HG02884 (cell line): ENCODE measurements around the gene CCND3.

ENCODE experiments used
- ATAC-seq: cut with Tn5 transposase; IDR thresholded peaks from one replicate; pipeline ENCODE4 v1.9.1; 2021; ENCODE audit warnings: mild to moderate bottlenecking, moderate library complexity; ENCODE audit not compliant: unreplicated experiment

CCND3 gene

DNA sequence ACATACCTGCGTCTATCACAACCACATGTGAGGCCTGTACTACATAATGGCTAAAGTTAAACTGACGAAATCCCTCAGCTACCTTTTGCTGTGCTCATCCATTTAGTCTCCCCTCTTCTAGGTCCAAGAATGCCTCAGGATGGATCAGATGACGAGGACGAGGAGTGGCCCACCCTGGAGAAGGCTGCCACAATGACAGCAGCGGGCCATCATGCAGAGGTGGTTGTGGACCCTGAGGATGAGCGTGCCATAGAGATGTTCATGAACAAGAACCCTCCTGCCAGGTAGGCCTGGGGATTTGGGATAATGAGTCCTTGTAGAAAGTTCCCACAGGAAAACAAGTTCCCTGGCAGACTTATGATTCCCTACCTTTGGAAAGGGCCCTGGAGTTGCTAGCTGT, 14.4 kb downstream of the CCND3 start:
- no peak for ATAC-seq

DNA sequence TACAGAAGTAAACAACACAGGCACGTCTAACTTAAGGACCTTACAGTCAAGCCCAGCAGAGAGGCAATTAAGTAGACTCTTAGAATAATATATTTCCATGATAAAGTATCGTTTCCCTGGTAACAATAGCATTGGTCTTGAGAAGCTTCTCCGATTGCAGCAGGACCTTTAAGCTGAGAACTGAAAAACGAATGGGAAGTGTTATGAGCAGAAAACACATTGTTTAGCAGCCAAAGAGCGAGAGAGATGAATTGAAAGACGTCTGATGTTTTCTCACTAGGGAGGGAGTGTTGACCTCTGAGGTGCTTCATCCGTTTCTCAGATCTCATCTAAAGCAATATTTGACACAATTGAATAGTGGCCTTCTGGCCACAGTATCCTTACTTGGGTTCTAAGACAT, 19.5 kb downstream of the CCND3 start:
- no peak for ATAC-seq

DNA sequence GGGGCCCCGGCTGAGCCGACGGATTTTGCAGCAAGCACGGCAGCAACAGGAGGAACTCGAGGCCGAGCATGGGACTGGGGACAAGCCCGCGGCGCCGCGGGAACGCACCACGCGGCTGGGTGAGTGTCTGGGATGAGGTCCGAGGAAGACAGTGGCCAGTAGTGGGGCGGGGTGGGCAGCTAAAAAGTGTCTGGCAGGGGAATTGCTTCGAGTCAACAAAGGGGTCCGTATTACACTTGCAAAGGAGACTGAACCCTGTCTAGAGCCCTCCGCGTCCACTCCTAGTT, 20.0 kb downstream of the CCND3 start:
- ATAC-seq: peak; percentile 3

DNA sequence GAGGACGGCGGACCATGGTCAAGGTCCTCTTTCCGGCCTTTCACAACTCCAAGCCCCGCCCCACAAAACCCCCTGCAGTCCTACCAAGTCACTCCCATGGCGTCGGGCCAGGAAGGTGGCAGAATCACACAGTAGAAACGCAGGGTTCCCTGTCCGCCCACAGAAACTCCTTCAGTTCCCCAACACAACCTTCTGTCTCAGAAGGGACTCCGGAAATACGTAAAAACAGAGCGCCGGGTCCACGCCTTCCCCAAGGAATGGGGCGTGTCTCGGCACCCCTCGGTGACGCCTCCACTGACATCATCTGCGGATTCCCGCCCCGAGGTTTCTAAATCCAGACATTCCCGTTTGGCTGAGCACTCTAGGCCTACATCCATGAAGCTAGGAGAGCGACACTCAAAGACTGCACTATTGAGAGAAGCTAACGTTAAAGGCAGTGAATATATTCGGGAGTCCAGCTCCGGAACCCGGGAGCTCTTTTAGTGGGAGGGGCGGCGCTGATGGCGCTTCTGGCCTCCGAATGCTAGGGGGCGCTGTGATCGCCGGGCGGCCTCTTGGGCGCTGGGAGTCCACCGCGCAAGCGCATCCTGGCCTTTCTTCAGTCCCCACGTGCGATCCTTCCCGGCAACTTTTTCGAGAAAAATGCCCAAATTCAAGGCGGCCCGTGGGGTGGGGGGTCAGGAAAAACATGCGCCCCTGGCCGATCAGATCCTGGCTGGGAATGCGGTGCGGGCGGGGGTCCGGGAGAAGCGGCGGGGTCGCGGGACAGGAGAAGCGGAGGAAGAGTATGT, 20.5 kb downstream of the CCND3 start, which contains the start of the genes BYSL and MED20:
TSS of gene BYSL (plus strand) at position 579 of the 791 bp plus-strand sequence. CDS start at position 643, 64 bp downstream.
TSS of gene MED20 (minus strand) at position 219 of the 791 bp plus-strand sequence. CDS start at position 98, 121 bp downstream.
- ATAC-seq: peak; percentile 85

DNA sequence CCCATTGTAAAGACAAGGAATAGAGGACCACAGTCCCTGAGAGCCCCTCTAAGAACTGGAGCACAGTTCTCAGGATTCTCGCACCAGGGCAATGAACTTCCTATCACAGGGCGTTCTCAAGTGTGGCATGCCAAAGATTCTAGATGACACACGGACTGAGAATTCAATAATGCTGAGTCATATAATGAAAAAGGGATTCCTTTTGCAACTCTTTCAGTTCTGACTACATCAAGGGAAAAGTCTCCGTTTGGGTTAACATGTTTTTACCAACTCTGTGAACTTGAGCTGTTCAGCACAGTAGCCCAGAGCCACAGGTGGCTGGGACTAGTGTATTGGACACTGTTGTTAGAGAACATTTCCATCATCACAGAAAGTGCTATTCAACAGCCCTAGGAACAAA, 24.1 kb downstream of the CCND3 start:
- ATAC-seq: no peak

DNA sequence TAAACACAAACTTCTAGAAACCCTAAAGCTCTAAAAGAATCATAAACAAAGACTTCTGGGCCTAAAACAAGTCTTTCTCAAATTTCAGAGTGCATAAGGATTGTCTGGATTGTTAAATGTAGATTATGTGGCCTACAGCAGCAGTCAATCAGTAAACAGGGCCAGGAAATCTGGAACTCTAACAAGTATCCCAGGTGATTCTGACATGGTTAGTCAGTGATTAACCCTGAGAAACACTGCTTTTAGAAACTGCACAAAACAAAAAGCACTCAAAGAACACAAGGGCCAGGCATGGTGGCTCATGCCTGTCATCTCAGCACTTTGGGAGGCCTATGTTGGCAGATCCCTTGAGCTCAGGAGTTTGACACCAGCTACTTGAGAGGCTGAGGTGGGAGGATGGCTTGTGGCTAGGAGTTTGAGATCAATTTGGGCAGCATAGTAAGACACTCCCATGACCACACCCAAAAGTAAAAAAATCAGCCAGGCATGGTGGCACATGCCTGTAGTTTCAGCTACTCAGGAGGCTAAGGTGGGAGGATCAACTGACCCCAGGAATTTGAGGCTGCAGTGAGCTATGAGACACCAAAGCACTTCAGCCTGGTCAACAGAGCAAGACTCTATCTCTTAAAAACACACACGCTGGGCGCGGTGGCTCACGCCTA, 26.6 kb downstream of the CCND3 start:
- no peak for ATAC-seq

DNA sequence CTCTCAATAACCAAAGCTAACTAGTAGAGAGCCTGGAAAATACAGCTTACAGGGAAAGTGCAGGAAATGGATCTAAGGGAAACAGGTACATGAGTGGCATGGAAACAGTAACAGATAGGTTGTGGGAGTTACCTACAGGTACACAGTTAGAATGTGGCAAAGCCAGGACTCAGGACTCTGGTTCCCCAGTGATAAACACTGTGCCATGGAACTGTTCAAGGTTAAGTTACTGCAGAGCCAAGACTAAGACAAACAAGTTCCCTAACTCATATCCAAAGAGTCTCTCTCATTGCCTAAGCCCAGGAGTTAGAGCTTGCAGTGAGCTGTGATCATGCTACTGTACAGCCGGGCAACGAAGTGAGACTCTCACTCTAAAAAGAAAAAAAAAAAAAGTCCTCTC, 27.3 kb downstream of the CCND3 start:
- ATAC-seq: no peak

DNA sequence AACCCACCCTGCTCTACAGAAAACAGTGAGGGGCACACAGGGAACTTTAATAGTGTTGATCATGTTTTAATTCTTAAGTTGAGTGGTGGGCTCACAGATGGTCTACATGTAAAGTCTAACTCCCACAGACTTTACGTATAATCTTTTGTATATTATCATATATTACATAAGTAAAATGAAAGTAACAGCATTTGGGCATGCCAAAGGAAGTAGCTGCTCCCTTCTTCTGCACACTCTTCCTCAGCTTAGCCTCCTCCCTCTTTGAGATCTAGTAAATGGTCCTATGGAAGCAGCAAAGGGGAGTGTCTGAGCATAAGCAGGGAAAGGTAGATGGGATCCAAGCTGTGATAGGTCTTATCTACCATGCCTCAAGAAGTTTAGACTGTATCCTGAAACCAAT, 31.9 kb downstream of the CCND3 start:
- no peak for ATAC-seq

DNA sequence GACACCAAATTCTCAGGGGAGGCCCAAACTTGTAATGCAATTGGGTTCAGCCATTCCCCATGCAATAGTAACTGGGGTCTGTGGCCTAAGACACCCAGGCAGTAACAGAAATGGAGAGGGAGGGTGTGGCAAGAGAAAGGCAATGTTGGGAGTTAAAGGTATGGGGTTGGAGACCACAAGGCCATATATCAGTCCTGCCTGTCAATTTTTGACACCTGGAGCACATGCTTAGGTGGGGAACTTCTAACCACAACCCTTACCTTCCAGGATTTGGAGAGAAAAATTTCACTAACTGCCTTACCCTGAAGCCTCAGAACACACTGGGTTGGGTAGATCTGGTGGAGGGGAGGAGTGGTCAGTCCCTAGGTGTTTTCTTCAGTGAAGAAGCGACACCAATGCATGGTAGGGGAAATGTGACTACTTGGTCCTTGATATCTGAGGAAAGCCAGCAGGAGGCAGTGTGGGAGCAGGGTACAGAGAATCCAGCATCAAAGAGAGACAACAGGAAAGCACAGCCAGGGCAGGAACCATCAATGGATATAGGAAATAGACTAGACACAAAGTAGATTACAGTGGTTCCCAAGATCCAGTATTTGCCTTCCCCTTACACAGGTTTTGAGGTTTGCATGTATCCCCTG, 39.6 kb downstream of the CCND3 start:
- ATAC-seq: no peak

DNA sequence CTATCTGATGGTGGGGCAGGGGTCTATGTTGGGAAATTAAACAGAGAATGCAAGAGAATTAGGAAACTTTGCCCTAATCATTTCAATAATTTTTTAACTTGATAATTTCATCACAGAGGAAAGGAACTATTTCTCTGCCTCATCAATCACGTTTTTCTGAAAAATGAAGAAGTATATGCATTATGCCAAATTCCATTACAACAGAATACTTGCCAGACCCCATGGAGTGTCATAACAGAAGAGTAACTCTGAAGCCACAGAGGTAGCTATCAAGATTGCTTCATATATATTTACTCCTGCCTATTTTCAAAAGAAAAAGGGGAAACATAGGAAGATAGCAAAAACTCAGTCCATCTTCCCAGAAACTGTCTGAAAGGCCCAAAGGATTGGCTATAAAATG, 40.7 kb downstream of the CCND3 start:
- ATAC-seq: no peak

DNA sequence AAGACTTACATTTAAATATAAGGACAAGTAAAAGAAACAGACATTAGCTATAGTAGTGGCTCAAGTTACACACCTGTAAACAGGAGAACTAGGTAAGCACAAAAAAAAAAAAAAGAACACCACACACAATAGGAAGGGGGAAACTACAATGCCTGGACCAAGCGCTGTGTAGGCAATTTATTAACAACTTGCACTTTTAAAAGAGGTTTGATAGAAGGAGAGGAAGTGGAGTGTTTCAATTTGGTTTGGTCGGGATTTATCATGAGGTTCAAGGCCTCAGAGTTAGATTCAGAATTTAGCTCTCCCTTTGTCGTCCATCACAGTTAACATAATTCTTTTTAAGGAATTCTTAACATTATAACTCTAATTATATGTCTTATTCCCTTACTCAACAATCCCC, 45.3 kb downstream of the CCND3 start:
- ATAC-seq: no peak

DNA sequence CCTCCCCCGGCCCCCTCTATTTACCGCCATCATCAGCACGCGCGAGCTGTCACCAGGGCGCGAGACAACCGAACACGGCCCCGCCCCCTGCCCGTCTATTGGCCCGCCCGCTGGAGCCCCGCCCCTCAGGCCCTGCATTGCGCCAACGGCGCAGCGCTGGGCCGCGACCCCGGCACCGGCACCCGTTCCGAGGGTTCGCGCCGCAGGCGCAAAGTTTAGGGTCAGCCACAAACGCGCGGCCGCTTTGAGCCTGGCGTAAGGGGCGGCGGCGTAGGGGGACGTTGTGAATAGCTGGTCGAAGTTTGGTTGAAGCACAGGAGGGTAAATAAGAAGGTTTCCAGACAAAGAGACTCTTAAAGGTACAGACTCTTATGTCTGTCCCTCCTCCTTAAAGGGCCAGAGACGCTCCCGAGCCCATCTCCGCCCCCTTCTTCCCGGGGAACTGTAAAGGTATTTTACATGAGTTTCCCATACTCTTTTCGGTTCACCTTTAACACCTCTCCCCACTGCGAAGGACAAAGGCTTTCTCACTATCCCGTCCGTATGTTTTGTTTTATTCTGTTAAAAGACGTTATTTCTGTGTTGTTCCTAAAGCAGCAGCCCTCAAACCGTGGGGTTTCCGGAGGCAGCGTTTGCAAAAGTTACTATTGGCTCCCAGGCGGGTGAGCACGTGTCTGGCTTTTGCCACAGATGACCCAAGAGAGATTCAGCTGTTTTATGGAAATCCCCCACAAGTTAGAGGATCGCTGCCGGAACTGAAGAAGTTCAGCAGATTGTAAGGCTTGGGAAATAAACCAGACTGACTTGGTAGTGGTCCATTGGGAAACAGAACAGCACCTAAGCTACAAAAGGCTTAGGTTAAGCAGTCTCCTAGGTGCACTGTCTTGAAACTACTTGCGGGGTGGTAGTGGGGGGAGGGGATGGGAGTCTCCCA, 46.0 kb downstream of the CCND3 start, which contains the start of gene USP49:
TSS of gene USP49 (minus strand) at position 76 of the 934 bp plus-strand sequence. CDS start 88,392 bp downstream, outside the sequence.
- peak; percentile 76 for ATAC-seq

DNA sequence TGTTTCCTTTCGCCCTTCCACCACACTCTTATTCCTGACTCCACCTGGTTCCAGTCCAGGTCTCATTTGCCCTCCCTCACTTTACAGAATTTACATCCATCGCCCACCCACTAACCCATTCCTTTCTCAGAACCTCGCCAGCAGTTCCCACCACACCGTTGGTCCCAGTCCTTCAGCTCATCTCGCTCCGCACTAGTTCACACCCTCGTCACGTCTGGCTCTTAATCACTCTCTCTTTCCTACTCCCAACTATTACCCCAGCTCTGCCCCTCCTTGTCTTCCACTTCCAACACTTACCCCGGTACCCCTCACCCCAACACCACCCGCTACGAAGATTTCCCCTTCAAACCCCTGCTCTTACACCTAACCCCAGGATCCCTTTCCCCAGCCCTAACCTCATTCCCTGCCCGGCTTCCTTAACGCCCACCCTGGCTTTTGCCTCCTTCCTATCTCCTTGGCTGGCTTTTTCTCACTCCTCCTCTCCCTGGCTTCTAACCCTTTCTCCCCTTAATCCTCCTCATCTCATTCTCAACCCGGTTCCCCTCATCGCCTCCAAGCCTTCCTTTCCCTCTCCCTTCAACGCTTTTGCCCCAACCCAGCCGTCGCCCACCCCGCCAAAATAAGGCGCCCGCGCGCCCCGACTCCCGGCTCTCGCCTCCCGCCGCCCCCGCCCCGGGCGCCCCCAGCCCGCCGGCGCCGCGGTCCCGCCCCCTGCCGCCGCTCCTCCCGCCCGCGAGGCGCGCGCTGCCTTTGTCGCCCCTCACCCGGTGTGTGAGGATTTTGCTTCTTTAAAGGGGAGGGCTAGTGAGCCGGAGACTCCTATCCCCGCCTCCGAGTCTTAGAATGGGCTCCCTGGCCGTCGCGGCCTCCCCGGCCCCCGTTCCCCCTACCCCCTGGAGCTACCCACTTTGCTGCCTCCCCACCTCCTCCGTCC, 47.0 kb downstream of the CCND3 start:
- ATAC-seq: peak; percentile 12

DNA sequence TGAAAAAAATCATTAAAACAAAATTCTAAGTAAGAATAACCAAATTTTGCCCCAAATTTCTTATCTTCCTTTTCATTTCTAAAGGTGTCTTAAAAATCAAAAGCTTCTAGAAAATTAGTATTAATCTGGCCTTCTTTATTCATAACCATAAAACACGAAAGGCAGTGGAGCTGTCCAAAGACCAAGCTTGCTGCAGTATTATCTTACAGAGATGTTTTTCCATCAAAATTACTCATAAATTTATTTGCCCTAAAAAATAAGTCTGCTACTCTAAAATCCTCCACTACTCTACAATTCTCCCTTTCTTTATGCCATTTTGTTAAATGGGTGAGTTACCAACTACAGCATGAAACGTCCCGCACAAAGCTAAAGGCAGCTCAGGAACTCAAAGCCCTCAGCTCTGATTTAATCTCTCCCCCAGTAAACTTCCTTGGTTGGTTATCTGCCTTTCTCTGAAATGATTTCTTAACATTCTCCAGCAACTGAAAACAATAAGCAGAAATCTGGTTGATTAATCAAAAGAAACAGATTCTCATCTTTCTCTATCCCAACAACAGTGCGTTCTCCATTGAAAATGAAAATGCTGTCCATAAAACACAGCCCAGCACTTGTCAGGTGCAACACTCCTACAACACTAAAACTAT, 48.6 kb downstream of the CCND3 start:
- ATAC-seq: no peak

DNA sequence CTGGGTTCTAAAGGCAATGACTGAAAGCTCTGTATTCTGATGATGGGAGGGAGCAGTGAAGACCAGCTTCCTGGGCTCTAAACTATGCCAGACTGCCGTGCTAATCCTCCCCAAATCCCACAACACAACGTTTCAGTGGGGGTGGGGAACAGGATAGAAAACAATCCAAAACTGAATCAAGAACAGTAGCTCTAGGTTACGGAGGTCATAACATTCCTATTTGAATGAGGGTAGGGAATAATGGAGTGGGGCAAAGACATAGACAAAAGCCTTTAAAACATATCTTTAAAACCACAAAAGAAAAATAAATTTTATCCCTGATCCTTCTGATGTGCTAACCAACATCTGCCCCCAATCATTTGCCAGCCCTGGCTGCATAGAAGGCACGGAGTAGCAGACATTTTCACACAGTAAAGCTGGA, 54.3 kb downstream of the CCND3 start:
- ATAC-seq: no peak

DNA sequence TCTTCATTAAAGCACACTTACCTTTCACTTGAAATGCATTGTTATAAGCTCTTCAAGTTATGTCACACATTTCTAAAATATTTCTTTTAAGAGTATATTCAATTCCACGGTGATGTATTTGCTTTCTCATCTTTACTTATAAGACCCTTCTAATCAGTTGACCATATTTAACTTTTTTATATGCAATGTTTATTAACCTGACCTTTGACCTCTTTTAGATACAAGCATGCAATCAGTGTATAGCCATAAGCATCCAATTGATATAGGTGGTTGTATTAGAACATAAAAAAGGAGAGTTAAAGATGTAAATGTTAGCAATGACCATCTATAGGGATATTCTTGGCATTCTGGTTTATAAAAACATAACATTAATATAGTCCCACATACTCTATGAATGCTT, 55.7 kb downstream of the CCND3 start:
- ATAC-seq: no peak

DNA sequence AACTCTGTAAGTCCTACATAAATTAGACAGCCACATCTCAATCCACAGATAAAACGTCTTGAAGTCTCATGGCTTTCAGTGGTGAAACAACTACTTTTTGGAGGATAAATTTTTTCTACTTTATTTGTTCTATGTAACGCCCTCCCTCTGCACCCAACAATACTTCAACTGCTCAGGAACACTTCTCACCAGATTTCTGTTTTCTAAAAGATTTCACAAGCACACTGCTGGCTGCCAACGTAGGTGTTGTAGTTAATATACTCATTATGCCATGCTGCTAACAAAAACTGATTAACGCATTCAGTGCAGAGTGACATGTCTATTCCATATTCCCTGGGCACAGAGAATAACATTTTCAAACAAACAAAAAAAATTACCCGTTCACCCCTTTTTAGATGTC, 56.7 kb downstream of the CCND3 start:
- ATAC-seq: no peak
